NAMALWA (cell line): ENCODE results near the gene PRKAG2.
A peak's percentile ranks its signal among the peaks of the same experiment; 100 is the strongest.
"Not testable (repeated sequence)": the region's sequence is repeated elsewhere in the genome, so short reads cannot be mapped to it uniquely, and the experiment has no call there.

Experiments used
- DNase-seq: peaks from one replicate; pipeline ENCODE4 v3.0.0-alpha.2; 2015; ENCODE audit warnings: low spot score

Gene PRKAG2

GRCh38 chr7:151544183-151544582 lies 332.7 kb downstream of the PRKAG2 start:
- DNase-seq: no peak

- DNase-seq: no peak
Measured at GRCh38 chr7:151542606-151543130, 334.2 kb downstream of the PRKAG2 start.

GRCh38 chr7:151541709-151542499 lies 335.0 kb downstream of the PRKAG2 start:
- no peak for DNase-seq

DNA sequence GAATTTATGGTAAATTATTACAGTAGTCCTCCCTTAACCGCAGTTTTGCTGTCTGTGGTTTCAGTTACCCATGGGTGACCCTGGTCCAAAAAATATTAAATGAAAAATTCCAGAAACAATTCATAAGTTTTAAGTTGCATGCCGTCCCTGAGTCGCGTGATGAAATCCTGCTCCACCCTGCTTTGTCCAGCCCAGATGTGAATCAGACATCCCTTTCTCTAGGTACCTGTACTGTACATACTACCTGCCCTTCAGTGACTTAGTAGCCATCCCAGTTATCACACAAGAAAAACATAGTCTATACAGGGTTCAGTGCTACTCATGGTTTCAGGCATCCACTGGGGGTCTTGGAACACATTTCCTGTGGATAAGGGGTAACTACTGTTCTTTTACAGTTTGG lies 336.8 kb downstream of the PRKAG2 start:
- no peak for DNase-seq

GRCh38 chr7:151539088-151539671 lies 337.7 kb downstream of the PRKAG2 start:
- DNase-seq: peak; percentile 60

GRCh38 chr7:151537818-151538561 lies 338.9 kb downstream of the PRKAG2 start:
- DNase-seq: no peak

- DNase-seq: not testable (repeated sequence)
Measured at GRCh38 chr7:151536178-151536577, 340.7 kb downstream of the PRKAG2 start.

DNA sequence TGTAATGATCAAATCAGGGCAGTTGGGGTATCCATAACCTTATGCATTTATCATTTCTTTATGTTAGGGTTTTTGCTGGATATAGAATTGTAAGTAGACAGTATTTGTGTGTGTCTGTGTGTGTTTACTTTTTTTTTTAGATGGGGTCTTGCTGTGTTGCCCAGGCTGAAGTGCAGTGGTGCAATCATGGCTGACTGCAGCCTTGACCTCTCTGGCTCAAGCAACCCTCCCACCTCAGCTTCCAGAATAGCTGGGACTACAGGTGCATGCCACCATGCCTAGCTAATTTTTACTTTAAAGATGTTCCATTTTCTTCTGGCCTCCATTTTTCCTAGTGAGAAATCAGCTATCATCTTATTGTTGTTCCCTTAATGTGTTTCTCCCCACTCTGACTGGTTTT lies 347.1 kb downstream of the PRKAG2 start:
- DNase-seq: no peak

GRCh38 chr7:151524845-151525244 lies 352.1 kb downstream of the PRKAG2 start:
- no peak for DNase-seq

GRCh38 chr7:151524331-151524730 lies 352.6 kb downstream of the PRKAG2 start:
- DNase-seq: no peak

DNA sequence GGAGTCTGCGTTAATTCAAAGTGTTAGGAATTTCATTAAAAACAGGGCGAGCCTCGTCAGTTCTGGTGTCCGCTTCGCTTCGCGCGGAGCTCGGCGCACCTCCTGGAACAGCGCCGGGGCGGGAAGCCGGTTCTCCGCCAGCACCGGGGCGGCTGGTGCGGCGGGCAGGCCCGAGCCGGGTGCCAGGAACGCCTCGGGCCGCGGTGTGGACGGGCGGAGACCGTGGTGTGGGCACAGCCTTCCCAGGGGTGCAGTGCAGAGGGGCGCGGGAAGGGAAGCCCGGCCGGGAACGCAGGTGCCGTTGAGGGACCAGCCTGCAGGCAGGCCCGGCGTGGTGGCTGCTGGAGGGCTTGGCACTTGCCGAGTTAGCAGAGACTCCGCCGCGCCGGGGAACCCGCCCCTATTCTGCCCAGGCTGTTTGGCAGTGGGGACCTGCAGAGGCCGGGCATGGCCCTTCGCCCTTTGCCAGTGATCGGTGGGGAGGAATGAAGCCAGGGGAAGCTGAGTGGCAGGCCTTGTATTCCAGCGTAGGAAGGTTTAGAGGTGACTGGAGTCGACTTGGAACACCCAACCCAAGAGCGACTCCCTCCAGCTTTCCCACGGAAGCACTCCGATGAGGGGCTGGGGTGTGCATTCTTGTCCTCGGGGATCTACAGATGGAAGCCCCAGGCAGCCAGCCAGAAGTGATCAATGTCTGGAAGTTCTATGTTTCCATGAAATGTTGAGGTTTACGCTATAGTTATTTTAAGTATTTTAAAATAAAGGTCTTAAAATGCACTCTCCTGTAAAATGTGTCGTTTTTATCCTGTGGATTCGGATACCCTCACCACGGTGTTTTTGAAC lies 356.3 kb downstream of the PRKAG2 start:
- no peak for DNase-seq

DNA sequence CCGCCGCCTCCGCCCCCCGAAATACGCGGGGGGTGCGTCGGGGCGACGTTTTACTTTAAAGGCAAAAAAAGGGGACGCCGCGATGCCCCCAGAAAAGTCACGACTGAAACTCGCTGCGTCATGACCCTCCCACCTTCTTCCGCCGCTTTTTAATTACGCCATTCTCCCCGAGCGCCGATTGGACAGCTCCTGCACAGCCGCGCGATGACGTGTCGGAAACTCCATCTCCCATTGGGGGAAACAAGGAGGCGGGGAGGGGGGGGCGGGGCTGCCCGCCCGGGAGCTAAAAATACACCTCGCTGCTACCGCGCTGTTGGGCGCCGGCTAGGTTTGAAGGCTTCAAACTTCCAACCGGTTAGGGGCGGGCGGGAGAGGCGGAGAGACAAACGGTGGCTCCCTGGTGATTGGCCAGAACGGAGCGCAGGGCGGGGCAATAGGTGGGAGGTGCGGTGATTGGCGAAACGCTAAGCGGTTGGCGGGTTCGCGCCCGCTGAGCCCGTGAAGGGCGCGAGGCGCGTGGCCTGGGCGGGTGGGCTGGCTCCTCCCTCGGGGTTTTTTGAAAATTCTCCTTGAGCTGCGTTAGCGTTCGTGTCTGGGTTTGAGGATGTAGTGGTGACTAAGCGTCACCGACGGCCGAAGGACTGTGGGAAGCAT lies 357.0 kb downstream of the PRKAG2 start, which contains the start of gene RHEB:
Gene RHEB, minus strand, starts transcription at position 131 of the 654 bp plus-strand sequence. CDS start 384 bp downstream, outside the sequence.
- peak; percentile 100 for DNase-seq

DNA sequence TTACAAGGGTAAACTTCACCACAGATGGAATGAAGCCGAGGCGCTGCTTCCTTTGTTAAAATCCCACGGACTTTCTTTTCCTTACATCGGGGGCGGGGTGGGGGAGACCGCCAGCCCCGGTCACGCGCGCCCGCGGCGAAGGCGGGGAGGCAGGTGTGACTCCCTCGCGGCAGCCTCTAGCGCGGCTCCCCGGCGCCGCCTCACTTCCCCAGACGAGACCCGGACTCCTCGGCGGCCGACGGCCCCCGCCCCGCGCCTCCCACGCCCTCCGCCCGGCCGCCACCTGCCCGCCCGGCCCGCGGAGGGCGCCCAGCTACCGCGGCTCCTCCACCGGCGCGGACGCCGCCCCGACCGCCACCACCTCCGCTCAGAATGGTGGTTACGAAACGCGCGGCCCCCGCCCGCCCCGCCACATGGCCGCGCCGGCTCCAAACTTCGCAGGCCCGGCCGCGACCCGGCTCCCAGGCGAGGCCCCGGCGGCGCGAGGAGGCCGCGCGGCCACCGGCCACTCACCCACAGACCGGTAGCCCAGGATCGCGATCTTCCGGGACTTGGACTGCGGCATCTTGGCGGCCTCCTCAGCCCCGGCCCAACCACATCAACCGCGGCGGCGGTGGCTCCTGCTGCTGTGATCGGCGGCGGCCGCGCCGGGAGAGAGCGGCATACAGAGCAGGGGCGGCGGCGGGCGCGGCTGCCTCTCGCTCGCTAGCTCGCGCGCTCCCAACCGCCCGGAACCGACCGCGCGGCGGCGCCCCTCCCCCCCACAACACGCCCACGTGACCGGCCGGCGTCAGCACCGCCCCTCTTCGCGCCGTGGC lies 357.8 kb downstream of the PRKAG2 start:
- DNase-seq: not testable (repeated sequence)

DNA sequence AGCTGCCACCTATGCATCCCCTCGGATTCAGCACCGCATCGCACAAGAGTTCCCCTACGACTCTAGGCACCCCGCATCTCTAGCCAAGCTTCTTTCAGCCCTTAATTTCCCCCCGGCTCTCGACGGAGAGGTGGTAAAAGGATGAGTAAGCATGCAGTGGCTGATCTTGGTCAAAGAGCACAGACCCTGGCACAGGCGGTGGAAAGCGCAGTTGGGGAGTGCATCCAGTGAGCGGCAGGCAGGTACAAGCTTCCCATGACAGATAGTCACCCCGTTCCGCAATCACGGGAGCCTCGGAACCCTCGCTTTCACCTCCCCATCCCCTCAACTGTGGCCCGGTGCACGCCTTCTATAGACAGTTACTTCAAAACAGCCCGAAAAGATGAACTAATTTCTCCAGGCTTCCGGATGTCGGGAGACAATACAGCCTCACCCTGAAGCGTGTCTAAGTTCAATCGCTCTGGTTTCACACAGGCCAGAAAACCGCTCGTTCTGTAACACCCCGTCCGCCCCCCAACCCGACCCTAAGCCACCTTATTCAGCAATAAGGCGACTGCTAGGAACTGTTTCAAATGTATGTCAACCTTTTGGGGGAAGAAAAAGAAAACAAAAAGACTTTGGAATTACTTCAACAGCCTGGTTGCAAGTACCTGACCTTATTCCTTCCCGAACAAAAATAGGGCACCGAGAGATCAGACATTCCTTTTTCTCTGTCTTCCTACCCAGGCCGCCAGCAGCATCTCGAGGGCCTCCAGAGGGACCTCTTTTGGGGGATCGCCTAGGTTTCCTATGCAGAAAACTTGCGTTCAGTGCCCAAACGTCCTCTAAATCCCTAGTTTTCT lies 358.6 kb downstream of the PRKAG2 start:
- peak; percentile 68 for DNase-seq

- DNase-seq: peak; percentile 51
Measured at GRCh38 chr7:151517601-151518104, 359.3 kb downstream of the PRKAG2 start.

DNA sequence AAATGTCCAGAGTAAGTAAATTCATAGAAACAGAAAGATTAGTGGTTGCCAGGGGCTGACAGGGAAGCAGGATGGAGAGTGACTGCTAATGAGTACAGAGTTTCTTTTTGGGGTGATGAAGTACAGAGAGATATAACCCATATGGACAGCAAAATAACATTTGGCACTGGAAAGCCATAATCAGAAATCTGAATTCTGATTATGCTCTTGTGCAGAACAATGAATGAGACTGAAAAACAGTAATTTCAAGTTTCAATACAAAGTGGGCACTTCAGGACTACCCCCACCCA lies 361.7 kb downstream of the PRKAG2 start:
- no peak for DNase-seq

DNA sequence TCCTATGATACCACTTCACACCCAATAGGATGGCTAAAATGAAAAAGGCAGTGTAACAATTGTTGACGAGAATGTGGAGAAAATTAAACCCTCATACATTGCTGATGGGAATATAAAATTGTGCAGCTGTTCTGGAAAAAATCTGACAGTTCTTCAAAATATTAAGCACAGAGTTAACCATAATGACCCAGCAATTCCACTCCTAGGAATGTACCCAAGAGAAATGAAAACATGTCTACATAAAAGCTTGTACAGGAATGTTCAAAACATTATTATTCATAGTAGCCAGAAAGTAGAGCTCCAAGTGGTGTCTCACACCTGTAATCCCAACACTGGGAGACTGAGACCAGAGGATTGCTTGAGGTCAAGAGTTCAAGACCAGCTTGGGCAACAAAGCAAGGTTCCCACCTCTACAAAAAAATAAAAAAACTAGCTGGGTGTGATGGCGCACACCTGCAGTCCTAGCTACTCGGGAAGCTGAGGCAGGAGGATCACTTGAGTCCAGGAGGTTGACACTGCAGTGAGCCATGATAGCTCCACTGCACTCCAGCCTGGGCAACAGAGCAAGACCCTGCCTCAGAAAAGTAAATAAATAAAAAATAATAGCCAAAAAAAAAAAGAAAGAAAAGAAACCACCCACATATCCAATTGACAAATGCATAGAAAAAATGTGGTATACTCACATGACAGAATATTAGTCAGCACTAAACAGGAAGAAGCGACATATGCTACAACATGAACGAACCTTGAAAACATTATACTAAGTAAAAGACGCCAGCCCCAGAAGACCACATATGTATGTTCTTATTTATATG lies 362.2 kb downstream of the PRKAG2 start:
- no peak for DNase-seq

DNA sequence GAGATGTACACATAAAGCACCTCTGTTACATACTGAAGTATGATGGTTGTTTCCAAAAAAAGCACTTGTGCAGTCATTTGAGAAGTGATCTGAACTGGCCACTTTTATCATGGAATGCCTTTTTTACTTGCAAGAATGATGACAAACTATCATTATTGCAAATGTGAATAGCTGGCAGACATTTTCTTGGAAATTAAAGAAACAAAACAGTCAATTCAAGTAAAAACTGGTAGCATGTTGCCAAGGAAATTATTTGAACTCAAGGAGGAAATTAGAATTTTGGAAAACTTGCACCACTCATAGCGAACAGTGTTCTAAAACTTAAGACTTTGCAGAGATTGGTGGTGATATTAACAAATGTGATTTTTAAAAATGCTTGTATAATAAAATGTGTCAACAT lies 363.8 kb downstream of the PRKAG2 start:
- no peak for DNase-seq
